HG02763 (cell line): ENCODE data around the gene ICAM5.

Source experiments
- ATAC-seq: cut with Tn5 transposase; IDR thresholded peaks from one replicate; pipeline ENCODE4 v1.9.1; 2021; ENCODE audit warnings: mild to moderate bottlenecking, moderate library complexity; ENCODE audit not compliant: unreplicated experiment

Gene ICAM5

DNA sequence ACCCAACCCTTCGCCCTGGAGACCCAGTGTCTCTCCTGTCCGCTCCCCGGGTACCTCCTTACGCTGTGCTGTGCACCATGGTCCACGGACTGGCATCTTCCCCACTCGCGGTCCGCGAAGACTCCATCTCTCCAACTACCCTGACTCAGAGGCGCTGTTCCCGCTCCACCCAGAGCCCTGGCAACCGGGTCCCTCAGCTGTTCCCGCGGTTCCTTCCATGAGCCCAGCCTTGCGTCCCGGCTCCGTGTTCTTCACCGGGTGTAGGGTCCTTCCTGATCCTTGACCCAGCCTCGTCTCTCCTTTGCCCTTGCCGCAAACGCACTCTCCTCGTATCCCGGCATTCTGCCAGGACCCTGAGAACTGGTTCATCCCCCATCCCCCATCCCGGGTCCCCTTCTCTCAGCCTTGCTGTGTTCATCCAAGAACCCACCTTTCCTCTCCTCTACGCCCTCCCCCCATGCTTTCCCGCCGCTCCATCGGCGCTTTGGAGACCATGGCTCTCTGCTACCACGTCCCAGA lies 664 bp downstream of the ICAM5 start:
- ATAC-seq = no peak

DNA sequence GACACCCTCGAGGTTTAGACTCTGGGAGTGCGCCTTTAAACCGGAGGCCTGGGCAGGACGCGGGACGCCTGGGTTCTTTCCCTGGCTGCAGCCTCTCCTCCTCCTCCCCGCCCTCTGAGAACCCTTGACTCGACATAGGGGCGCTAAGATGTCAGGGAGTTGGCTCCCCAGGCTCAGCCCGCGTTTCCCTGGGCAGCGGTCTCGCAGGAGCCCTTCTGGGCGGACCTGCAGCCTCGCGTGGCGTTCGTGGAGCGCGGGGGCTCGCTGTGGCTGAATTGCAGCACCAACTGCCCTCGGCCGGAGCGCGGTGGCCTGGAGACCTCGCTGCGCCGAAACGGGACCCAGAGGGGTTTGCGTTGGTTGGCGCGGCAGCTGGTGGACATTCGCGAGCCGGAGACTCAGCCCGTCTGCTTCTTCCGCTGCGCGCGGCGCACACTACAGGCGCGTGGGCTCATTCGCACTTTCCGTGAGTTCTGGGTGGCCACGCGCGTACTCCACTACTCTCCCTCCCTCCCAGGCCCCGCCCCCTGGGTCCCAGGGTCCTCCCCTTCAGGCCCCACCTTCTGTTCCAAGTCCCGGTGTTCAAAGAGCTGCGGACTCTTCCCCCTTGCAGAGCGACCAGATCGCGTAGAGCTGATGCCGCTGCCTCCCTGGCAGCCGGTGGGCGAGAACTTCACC lies 1.3 kb downstream of the ICAM5 start:
- no peak for ATAC-seq

DNA sequence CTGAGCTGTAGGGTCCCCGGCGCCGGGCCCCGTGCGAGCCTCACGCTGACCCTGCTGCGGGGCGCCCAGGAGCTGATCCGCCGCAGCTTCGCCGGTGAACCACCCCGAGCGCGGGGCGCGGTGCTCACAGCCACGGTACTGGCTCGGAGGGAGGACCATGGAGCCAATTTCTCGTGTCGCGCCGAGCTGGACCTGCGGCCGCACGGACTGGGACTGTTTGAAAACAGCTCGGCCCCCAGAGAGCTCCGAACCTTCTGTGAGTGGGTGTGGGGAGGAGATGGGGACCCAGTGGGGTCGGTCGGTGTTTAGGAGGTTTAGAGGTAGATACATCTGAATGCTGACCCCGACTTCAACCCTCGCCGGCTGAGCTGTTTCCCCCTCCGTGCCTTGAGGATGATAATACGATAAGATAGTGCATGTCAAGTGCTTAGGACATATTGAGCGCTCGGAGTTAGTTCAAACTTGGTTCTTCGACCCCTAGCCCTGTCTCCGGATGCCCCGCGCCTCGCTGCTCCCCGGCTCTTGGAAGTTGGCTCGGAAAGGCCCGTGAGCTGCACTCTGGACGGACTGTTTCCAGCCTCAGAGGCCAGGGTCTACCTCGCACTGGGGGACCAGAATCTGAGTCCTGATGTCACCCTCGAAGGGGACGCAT lies 1.9 kb downstream of the ICAM5 start:
- ATAC-seq = no peak

DNA sequence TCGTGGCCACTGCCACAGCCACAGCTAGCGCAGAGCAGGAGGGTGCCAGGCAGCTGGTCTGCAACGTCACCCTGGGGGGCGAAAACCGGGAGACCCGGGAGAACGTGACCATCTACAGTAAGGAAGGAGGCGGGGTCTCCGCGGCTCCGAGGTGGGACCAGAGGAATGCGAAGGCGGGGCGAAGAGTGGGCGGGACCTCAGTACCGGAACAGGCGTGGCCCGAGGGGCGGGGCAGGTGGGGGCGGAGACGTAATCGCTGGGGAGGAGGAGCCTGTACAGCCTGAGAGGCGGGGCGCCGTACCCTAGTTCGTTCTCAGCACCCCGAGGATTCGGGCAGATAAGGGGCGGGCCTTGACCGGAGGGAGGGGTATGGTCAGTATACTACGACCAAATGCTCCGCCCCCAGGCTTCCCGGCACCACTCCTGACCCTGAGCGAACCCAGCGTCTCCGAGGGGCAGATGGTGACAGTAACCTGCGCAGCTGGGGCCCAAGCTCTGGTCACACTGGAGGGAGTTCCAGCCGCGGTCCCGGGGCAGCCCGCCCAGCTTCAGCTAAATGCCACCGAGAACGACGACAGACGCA lies 2.5 kb downstream of the ICAM5 start:
- peak; percentile 43 for ATAC-seq

- no peak for ATAC-seq
These were observed 3.3 kb downstream of the ICAM5 start for GRCh38 chr19:10292789-10293636.

DNA sequence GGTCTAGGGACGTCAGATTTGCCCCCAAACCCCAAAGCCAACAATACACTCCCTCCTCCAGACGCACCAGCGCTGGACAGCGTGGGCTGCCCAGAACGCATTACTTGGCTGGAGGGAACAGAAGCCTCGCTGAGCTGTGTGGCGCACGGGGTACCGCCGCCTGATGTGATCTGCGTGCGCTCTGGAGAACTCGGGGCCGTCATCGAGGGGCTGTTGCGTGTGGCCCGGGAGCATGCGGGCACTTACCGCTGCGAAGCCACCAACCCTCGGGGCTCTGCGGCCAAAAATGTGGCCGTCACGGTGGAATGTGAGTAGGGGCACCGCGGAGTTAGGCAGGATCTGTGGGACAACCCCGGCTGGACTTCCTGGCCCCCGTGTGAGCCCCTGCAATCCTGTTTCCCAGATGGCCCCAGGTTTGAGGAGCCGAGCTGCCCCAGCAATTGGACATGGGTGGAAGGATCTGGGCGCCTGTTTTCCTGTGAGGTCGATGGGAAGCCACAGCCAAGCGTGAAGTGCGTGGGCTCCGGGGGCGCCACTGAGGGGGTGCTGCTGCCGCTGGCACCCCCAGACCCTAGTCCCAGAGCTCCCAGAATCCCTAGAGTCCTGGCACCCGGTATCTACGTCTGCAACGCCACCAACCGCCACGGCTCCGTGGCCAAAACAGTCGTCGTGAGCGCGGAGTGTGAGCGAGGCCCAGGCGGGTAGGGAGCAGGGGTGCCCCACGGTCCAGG lies 4.0 kb downstream of the ICAM5 start:
- no peak for ATAC-seq

GRCh38 chr19:10294368-10294697 lies 4.6 kb downstream of the ICAM5 start:
- ATAC-seq = no peak

- no peak for ATAC-seq
These were observed 5.6 kb downstream of the ICAM5 start for GRCh38 chr19:10295305-10295846.

GRCh38 chr19:10295847-10296591 lies 6.3 kb downstream of the ICAM5 start:
- no peak for ATAC-seq

DNA sequence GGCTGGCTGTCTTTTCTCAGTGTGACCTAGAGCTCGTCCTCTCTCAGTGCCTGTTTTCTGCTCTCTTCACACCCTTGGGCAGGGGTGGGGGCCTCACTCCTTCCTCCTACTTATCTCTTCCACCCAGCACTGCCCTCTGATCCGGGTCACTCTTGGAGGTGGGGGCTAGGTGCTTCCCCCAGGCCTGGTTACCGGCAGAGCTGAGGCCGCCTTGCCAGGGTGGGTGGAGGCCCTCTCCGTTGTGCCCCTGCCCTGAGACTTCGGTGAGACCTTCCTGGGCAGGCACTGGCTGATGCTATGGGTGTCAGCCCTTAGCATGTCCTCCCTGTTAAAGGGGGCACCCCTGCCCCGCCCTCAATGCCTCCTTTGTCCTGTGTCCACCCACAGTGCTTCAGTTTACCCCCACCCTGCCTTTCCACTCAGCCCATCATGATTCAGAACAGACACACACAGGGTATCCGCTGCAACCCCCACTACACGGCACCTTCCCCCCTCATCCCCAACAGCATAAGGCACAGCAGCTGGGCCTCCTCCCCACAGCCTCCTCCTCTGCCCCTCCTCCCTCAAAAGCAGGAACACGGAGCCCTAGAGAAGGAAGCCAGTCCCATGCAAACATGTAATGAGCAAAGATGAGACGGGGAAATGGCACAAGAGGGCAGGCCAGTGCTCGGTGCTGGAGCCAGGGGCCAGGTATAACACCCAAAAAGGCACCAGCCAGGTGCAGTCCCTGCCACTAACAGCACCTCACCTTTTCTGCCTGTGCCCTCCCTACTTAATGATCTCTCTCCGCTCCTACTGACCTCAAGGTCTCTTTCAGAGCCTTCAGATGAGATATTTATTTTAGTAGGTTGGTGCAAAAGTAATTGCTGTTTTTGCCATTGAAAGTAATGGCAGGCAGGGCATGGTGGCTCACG lies 10.1 kb downstream of the ICAM5 start:
- ATAC-seq = no peak

DNA sequence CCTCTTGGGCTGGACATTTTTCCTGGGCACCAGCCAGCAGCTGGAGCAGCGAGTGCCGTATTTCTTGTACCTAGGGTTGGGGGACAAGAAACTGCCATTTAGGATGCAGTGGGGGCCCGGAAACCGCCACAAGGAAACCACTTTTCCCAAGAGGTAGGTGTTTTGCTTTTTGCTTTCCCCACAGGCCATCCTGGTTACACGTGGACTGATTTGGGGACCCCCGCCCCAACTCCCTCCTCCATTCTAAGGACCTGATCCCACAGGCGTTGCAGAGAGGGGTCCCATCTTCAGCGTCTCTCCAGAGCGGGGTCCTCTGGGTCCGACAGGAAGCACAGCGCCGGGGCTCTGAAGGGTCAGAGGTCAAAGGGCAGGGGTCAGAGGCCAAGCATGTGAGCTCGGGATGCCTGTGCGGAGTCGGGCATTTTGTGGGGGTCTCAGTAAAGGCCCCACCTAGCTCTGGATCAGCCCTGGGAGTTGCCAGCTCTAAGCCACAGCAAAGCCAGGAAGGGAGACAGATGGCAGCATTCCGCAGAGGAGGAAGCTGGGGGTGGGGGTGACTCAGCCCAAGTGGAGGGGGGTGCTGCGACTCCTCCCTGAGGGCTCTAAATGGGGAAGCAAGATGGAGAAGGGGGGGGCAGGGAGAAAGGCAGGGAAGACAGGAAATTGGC lies 15.5 kb downstream of the ICAM5 start:
- ATAC-seq = no peak

GRCh38 chr19:10306327-10306726 lies 16.6 kb downstream of the ICAM5 start:
- ATAC-seq = no peak

DNA sequence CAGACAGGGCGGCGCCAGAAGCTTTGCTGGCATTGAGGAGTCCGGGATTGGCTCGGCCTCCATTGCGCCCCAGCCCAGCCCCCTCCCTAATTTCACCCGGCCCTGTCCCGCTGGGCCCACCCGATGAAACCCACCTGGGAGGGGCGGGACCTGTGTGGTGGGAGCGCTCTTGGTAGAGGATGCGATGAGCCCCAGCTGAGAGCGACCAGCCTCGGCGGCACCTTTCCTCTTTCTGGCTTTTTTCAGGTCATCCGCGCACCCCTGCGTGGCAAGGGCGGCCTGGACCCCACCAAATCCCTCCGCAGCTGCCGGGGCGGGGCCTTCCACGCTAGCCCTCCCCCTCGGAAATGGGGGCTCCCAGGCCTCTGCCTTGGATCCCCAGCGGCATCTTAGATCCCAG lies 19.7 kb downstream of the ICAM5 start, which contains the start of gene ZGLP1:
ZGLP1 (minus strand) TSS at position 393 of the 400 bp plus-strand sequence.
- ATAC-seq = no peak

DNA sequence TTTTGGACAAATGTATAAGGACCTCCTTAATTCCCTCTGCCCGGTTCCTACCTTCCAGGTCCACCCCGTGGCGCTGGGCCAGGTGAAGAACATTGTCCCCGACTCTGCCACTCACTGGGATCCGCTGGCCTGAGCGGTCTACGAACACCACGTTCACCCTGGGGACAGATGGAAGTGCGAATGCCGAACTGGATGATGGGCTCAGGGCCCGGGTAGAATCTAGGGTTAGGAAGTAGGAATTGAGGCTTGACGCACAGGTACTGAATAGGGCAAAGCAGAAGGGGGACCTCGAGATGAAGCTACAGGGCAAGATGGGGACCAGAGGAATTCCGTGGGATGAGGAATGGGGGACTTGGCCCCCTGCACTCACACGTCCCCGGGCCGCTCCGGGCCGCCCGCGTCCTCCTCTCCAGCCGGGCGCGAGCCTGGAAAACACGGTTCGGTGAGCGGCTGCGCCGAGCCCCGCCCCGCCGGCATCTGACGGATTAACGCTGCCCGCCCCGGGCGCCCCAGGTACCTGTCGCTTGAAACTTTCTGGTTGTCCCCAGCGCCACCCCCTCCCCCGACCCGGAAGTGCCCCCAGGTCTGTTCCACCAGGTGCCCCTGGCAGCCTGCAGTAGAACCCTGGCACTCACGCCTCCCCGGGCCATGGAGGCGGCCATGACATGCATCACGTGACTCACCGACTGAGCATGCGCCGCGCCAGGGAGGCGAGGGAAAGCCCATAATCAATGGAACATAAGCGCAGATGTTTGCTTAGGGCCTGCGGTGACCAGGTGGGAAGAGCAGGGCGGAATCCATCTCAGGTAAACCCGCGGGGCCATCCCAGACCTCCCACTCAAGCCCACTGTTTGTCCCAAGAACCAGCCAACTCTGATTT lies 25.8 kb downstream of the ICAM5 start, which contains the start of gene FDX2:
FDX2 (minus strand) TSS at position 681 of the 880 bp plus-strand sequence; CDS start at position 662, 19 bp downstream.
- ATAC-seq = peak; percentile 72

GRCh38 chr19:10316229-10317044 lies 26.7 kb downstream of the ICAM5 start:
- no peak for ATAC-seq
